ENCODE measurements around the gene CPE. TPM values are rescaled to one million over a fixed set of nuclear protein-coding genes. Genes with fewer than 3 reads are reported as not detected.

Gene CPE
- total and polyA plus RNA-seq, 2 donors, result 52.3 to 94.5 TPM

- no peak overlapping the region for H3K4me3 ChIP-seq (ENCODE audit: low read length in 2 of 2)
- 97% methylated on average over 9 of the region's 9 CpGs for WGBS
- H3K27ac ChIP-seq (ENCODE audit: low read depth in 1 of 2, low read length in 1 of 2), result no peak overlapping the region
- no peaks in the 10 kb centered on the region for H3K9me3 ChIP-seq (ENCODE audit: control insufficient read depth in 2 of 2, insufficient read depth in 1 of 2, low read length in 1 of 2)
- H3K4me1 ChIP-seq (ENCODE audit: control insufficient read depth in 2 of 2, insufficient read depth in 2 of 2, low read length in 2 of 2), result no peaks in the 10 kb centered on the region
- DNase-seq (ENCODE audit: low read depth in 6 of 9, low spot score in 9 of 9), result no peak
- H3K27me3 ChIP-seq (ENCODE audit: control insufficient read depth in 2 of 2, insufficient read depth in 1 of 2, low read length in 1 of 2), result no peaks in the 10 kb centered on the region
- no peaks in the 10 kb centered on the region for H3K36me3 ChIP-seq (ENCODE audit: control insufficient read depth in 2 of 2, insufficient read depth in 2 of 2, low read length in 1 of 2)
These were observed 145.9 kb downstream of the CPE start for GRCh38 chr4:165524532-165525190.

GRCh38 chr4:165532976-165533375, 154.2 kb downstream of the CPE start:
- Histone ChIP-seq H3K27me3 (ENCODE audit: control insufficient read depth in 2 of 2, insufficient read depth in 1 of 2, low read length in 1 of 2) (no peaks in the 10 kb centered on the region), H3K4me3 (ENCODE audit: low read length in 2 of 2) (no peak overlapping the region), H3K27ac (ENCODE audit: low read depth in 1 of 2, low read length in 1 of 2) (no peak overlapping the region), H3K9me3 (ENCODE audit: control insufficient read depth in 2 of 2, insufficient read depth in 1 of 2, low read length in 1 of 2) (no peaks in the 10 kb centered on the region), H3K4me1 (ENCODE audit: control insufficient read depth in 2 of 2, insufficient read depth in 2 of 2, low read length in 2 of 2) (no peaks in the 10 kb centered on the region), H3K36me3 (ENCODE audit: control insufficient read depth in 2 of 2, insufficient read depth in 2 of 2, low read length in 1 of 2) (no peaks in the 10 kb centered on the region)
- 94% methylated on average over 4 of the region's 4 CpGs for WGBS
- DNase-seq (ENCODE audit: low read depth in 6 of 9, low spot score in 9 of 9), result no peak

GRCh38 chr4:165537028-165537648, 158.3 kb downstream of the CPE start:
- Histone ChIP-seq H3K9me3 (ENCODE audit: control insufficient read depth in 2 of 2, insufficient read depth in 1 of 2, low read length in 1 of 2) (no peaks in the 10 kb centered on the region), H3K36me3 (ENCODE audit: control insufficient read depth in 2 of 2, insufficient read depth in 2 of 2, low read length in 1 of 2) (no peaks in the 10 kb centered on the region), H3K27ac (ENCODE audit: low read depth in 1 of 2, low read length in 1 of 2) (no peak overlapping the region), H3K4me3 (ENCODE audit: low read length in 2 of 2) (no peak overlapping the region), H3K27me3 (ENCODE audit: control insufficient read depth in 2 of 2, insufficient read depth in 1 of 2, low read length in 1 of 2) (no peaks in the 10 kb centered on the region), H3K4me1 (ENCODE audit: control insufficient read depth in 2 of 2, insufficient read depth in 2 of 2, low read length in 2 of 2) (no peaks in the 10 kb centered on the region)
- WGBS, result 65% methylated on average over 6 of the region's 6 CpGs
- peak in 6 of 9 donors; percentile 18 to 64 (median 38) for DNase-seq (ENCODE audit: low read depth in 6 of 9, low spot score in 9 of 9)

- Histone ChIP-seq H3K36me3 (ENCODE audit: control insufficient read depth in 2 of 2, insufficient read depth in 2 of 2, low read length in 1 of 2) (no peaks in the 10 kb centered on the region), H3K27ac (ENCODE audit: low read depth in 1 of 2, low read length in 1 of 2) (no peak overlapping the region), H3K4me3 (ENCODE audit: low read length in 2 of 2) (no peak overlapping the region), H3K9me3 (ENCODE audit: control insufficient read depth in 2 of 2, insufficient read depth in 1 of 2, low read length in 1 of 2) (no peaks in the 10 kb centered on the region), H3K4me1 (ENCODE audit: control insufficient read depth in 2 of 2, insufficient read depth in 2 of 2, low read length in 2 of 2) (no peaks in the 10 kb centered on the region), H3K27me3 (ENCODE audit: control insufficient read depth in 2 of 2, insufficient read depth in 1 of 2, low read length in 1 of 2) (no peaks in the 10 kb centered on the region)
- DNase-seq (ENCODE audit: low read depth in 6 of 9, low spot score in 9 of 9), result peak in 1 of 9 donors; percentile 28
- 94% methylated on average over 3 of the region's 3 CpGs for WGBS
These were observed 161.0 kb downstream of the CPE start for GRCh38 chr4:165539801-165540200.

- 94% methylated on average over 9 of the region's 9 CpGs for WGBS
- Histone ChIP-seq H3K27me3 (ENCODE audit: control insufficient read depth in 2 of 2, insufficient read depth in 1 of 2, low read length in 1 of 2) (no peaks in the 10 kb centered on the region), H3K27ac (ENCODE audit: low read depth in 1 of 2, low read length in 1 of 2) (no peak overlapping the region)
These were observed 161.5 kb downstream of the CPE start for GRCh38 chr4:165540206-165540830.

GRCh38 chr4:165541851-165542459, 163.1 kb downstream of the CPE start:
- peak in 5 of 9 donors; percentile 12 to 60 (median 26) for DNase-seq (ENCODE audit: low read depth in 6 of 9, low spot score in 9 of 9)
- WGBS, result 98% methylated on average over 10 of the region's 10 CpGs
- Histone ChIP-seq H3K9me3 (ENCODE audit: control insufficient read depth in 2 of 2, insufficient read depth in 1 of 2, low read length in 1 of 2) (no peaks in the 10 kb centered on the region), H3K27me3 (ENCODE audit: control insufficient read depth in 2 of 2, insufficient read depth in 1 of 2, low read length in 1 of 2) (no peaks in the 10 kb centered on the region), H3K36me3 (ENCODE audit: control insufficient read depth in 2 of 2, insufficient read depth in 2 of 2, low read length in 1 of 2) (no peaks in the 10 kb centered on the region), H3K4me3 (ENCODE audit: low read length in 2 of 2) (no peak overlapping the region), H3K27ac (ENCODE audit: low read depth in 1 of 2, low read length in 1 of 2) (no peak overlapping the region), H3K4me1 (ENCODE audit: control insufficient read depth in 2 of 2, insufficient read depth in 2 of 2, low read length in 2 of 2) (no peaks in the 10 kb centered on the region)

More at GRCh38 chr4:165540206-165540830, 161.5 kb downstream of the CPE start:
- Histone ChIP-seq H3K4me1 (ENCODE audit: control insufficient read depth in 2 of 2, insufficient read depth in 2 of 2, low read length in 2 of 2) (no peaks in the 10 kb centered on the region), H3K9me3 (ENCODE audit: control insufficient read depth in 2 of 2, insufficient read depth in 1 of 2, low read length in 1 of 2) (no peaks in the 10 kb centered on the region), H3K36me3 (ENCODE audit: control insufficient read depth in 2 of 2, insufficient read depth in 2 of 2, low read length in 1 of 2) (no peaks in the 10 kb centered on the region), H3K4me3 (ENCODE audit: low read length in 2 of 2) (no peak overlapping the region)
- peak in 2 of 9 donors; percentile 6 to 27 for DNase-seq (ENCODE audit: low read depth in 6 of 9, low spot score in 9 of 9)

GRCh38 chr4:165542476-165542875, 163.7 kb downstream of the CPE start:
- H3K27me3 ChIP-seq (ENCODE audit: control insufficient read depth in 2 of 2, insufficient read depth in 1 of 2, low read length in 1 of 2), result no peaks in the 10 kb centered on the region
- 53% methylated on average over 2 of the region's 2 CpGs for WGBS
- DNase-seq (ENCODE audit: low read depth in 6 of 9, low spot score in 9 of 9), result no peak
- no peak overlapping the region for H3K27ac ChIP-seq (ENCODE audit: low read depth in 1 of 2, low read length in 1 of 2)
- no peaks in the 10 kb centered on the region for H3K36me3 ChIP-seq (ENCODE audit: control insufficient read depth in 2 of 2, insufficient read depth in 2 of 2, low read length in 1 of 2)
- no peak overlapping the region for H3K4me3 ChIP-seq (ENCODE audit: low read length in 2 of 2)
- no peaks in the 10 kb centered on the region for H3K9me3 ChIP-seq (ENCODE audit: control insufficient read depth in 2 of 2, insufficient read depth in 1 of 2, low read length in 1 of 2)
- H3K4me1 ChIP-seq (ENCODE audit: control insufficient read depth in 2 of 2, insufficient read depth in 2 of 2, low read length in 2 of 2), result no peaks in the 10 kb centered on the region
